Hematopoietic multipotent progenitor cell (in vitro differentiated cells): Measurements from ENCODE around the gene NKX2-8. TPM values are rescaled to one million over a fixed set of nuclear protein-coding genes. Genes with fewer than 3 reads are reported as not detected.
"Not testable (repeated sequence)": the region's sequence is repeated elsewhere in the genome, so short reads cannot be mapped to it uniquely, and the experiment has no call there.

Experiments
- DNase-seq, 3 donors: peaks; one replicate each; pipeline ENCODE4 v3.0.0-alpha.2; 2011 to 2015; ENCODE audit warnings: low read depth in 2 of 3, low spot score in 2 of 3
- total RNA-seq: library from RNA; depleted of rRNA; stranded (reverse); fragments of >200 nt; gene quantifications from one replicate; pipeline ENCODE4 v1.2.3, GENCODE V29; 2012

The NKX2-8 gene
- total RNA-seq, 1 donor = under 0.01 TPM

- peak in 2 of 3 donors; percentile 16 to 17 for DNase-seq
These were observed 1.3 kb downstream of the NKX2-8 start for GRCh38 chr14:36580856-36581831.

GRCh38 chr14:36580141-36580855 is 2.1 kb downstream of the NKX2-8 start:
- no peak for DNase-seq

GRCh38 chr14:36579573-36580140 is 2.8 kb downstream of the NKX2-8 start:
- no peak for DNase-seq

- DNase-seq = no peak
These were observed 3.3 kb downstream of the NKX2-8 start for GRCh38 chr14:36579001-36579555.

GRCh38 chr14:36570065-36570464 is 12.3 kb downstream of the NKX2-8 start:
- no peak for DNase-seq

GRCh38 chr14:36556811-36557433 is 25.5 kb downstream of the NKX2-8 start:
- peak in 1 of 3 donors; percentile 46 for DNase-seq

- DNase-seq = no peak
These were observed 26.2 kb downstream of the NKX2-8 start for GRCh38 chr14:36555998-36556743.

- peak in 2 of 3 donors; percentile 28 to 59 for DNase-seq
These were observed 28.7 kb downstream of the NKX2-8 start for GRCh38 chr14:36553656-36554260.

GRCh38 chr14:36550899-36551298 is 31.5 kb downstream of the NKX2-8 start:
- no peak for DNase-seq

- not testable (repeated sequence) for DNase-seq
These were observed 38.1 kb downstream of the NKX2-8 start for GRCh38 chr14:36544280-36544679.

GRCh38 chr14:36538051-36538450 is 44.4 kb downstream of the NKX2-8 start:
- no peak for DNase-seq

Other genes starting within 250 kb of the NKX2-8 start
- gene NKX2-1, start 62.4 kb downstream of the NKX2-8 start, total RNA-seq = not detected
- gene PAX9, start 79.2 kb upstream of the NKX2-8 start, total RNA-seq = under 0.01 TPM